NOMO-1 treated with dmso at 0.1 percent for 144 hours (cell line): ENCODE measurements around the gene TERB2.
"Not testable (repeated sequence)": the region's sequence is repeated elsewhere in the genome, so short reads cannot be mapped to it uniquely, and the experiment has no call there.

Experiments used
- DNase-seq: peaks from one replicate; lab custom pipeline; 2025; ENCODE audit not compliant: unreplicated experiment; lab: John Stamatoyannopoulos, UW

The TERB2 gene

GRCh38 chr15:45001180-45001579 is 44.7 kb downstream of the TERB2 start:
- not testable (repeated sequence) for DNase-seq

- not testable (repeated sequence) for DNase-seq
These were observed 47.4 kb downstream of the TERB2 start for GRCh38 chr15:45003731-45004410.

- DNase-seq, result not testable (repeated sequence)
These were observed 48.2 kb downstream of the TERB2 start for GRCh38 chr15:45004590-45005175.

GRCh38 chr15:45009046-45009445 is 52.6 kb downstream of the TERB2 start:
- no peak for DNase-seq

- not testable (repeated sequence) for DNase-seq
These were observed 58.6 kb downstream of the TERB2 start for GRCh38 chr15:45015114-45015513.

- not testable (repeated sequence) for DNase-seq
These were observed 63.9 kb downstream of the TERB2 start for GRCh38 chr15:45020222-45020900.

- DNase-seq, result not testable (repeated sequence)
These were observed 64.4 kb downstream of the TERB2 start for GRCh38 chr15:45020901-45021259.

GRCh38 chr15:45021348-45021747 is 64.9 kb downstream of the TERB2 start:
- DNase-seq, result no peak

GRCh38 chr15:45022871-45023658 is 66.6 kb downstream of the TERB2 start, which contains the start of gene SORD:
TSS of gene SORD (plus strand) at chr15:45023195. CDS start at chr15:45023284, 89 bp downstream.
- DNase-seq, result peak; percentile 50

GRCh38 chr15:45023659-45024225 is 67.3 kb downstream of the TERB2 start:
- no peak for DNase-seq

GRCh38 chr15:45024649-45025048 is 68.2 kb downstream of the TERB2 start:
- DNase-seq, result not testable (repeated sequence)

- not testable (repeated sequence) for DNase-seq
These were observed 69.1 kb downstream of the TERB2 start for GRCh38 chr15:45025627-45026026.

GRCh38 chr15:45026651-45027190 is 70.2 kb downstream of the TERB2 start:
- no peak for DNase-seq

GRCh38 chr15:45027220-45027619 is 70.7 kb downstream of the TERB2 start:
- DNase-seq, result no peak
